Neural cell (in vitro differentiated cells): ENCODE data around the gene ZDHHC17. TPM values are rescaled to one million over a fixed set of nuclear protein-coding genes. Genes with fewer than 3 reads are reported as not detected.
"Not testable (repeated sequence)": the region's sequence is repeated elsewhere in the genome, so short reads cannot be mapped to it uniquely, and the experiment has no call there.

ENCODE experiments used
- H2AFZ ChIP-seq: fragments of 200-600, 300-800 bp; sonication (generic), shearing (Covaris generic); 2 replicates; pipeline ENCODE4 v1.6.0; 2014; ENCODE audit warnings: low read depth, mild to moderate bottlenecking, antibody characterized with exemption, low read length, moderate library complexity
- H3F3A ChIP-seq: fragments of 200-600 bp; shearing (Covaris generic); 2 replicates; pipeline ENCODE4 v1.6.1; 2016; ENCODE audit warnings: mild to moderate bottlenecking, moderate library complexity, mixed read lengths, antibody characterized with exemption, low read length; ENCODE audit not compliant: insufficient read depth, poor library complexity, severe bottlenecking
- H3K27ac ChIP-seq: fragments of 200-600, 300-800 bp; sonication (generic), shearing (Covaris generic); 2 replicates; pipeline ENCODE4 v1.5.1; 2014; ENCODE audit warnings: mild to moderate bottlenecking, low read length, moderate library complexity
- H3K27me3 ChIP-seq: fragments of 300-800, 200-600 bp; sonication (generic), shearing (Covaris generic); 2 replicates; pipeline ENCODE4 v1.6.0; 2014; ENCODE audit warnings: mild to moderate bottlenecking, low read depth, low read length, moderate library complexity; ENCODE audit not compliant: insufficient read depth
- H3K36me3 ChIP-seq: fragments of 300-800, 200-600 bp; sonication (generic), shearing (Covaris generic); 2 replicates; pipeline ENCODE4 v1.5.1; 2014; ENCODE audit warnings: mild to moderate bottlenecking, antibody characterized with exemption, low read length, moderate library complexity; ENCODE audit not compliant: insufficient read depth
- H3K4me2 ChIP-seq: fragments of 300-800, 200-600 bp; sonication (generic), shearing (Covaris generic); 2 replicates; pipeline ENCODE4 v1.6.0; 2014; ENCODE audit warnings: mild to moderate bottlenecking, low read length
- H3K4me3 ChIP-seq: fragments of 300-800, 200-600 bp; sonication (generic), shearing (Covaris generic); 2 replicates; pipeline ENCODE4 v1.5.1; 2014; ENCODE audit warnings: mild to moderate bottlenecking, low read length, moderate library complexity
- H3K79me2 ChIP-seq: fragments of 200-600 bp; shearing (Covaris generic); replicated peaks from 2 replicates; pipeline ENCODE4 v1.6.0; 2014; ENCODE audit warnings: mild to moderate bottlenecking, low read length, moderate library complexity; ENCODE audit not compliant: insufficient read depth
- H3K9ac ChIP-seq: fragments of 300-800, 200-600 bp; sonication (generic), shearing (Covaris generic); 2 replicates; pipeline ENCODE4 v1.6.1; 2016; ENCODE audit warnings: mild to moderate bottlenecking, low read length, mixed read lengths
- H3K9me2 ChIP-seq: fragments of 200-600 bp; shearing (Covaris generic); 2 replicates; pipeline ENCODE4 v1.6.1; 2016; ENCODE audit warnings: mild to moderate bottlenecking, low read length, mixed read lengths; ENCODE audit not compliant: insufficient read depth
- H3K9me3 ChIP-seq: fragments of 200-600, 300-800 bp; sonication (generic), shearing (Covaris generic); 2 replicates; pipeline ENCODE4 v1.6.1; 2016; ENCODE audit warnings: mild to moderate bottlenecking, mixed run types, low read length, moderate library complexity, mixed read lengths
- H4K20me1 ChIP-seq: fragments of 200-600 bp; shearing (Covaris generic); 2 replicates; pipeline ENCODE4 v1.6.1; 2016; ENCODE audit warnings: mild to moderate bottlenecking, mixed run types; ENCODE audit not compliant: insufficient read depth
- CTCF ChIP-seq: fragments of 450-650 bp; IDR thresholded peaks from 2 replicates; pipeline ENCODE4 v1.5.1; 2014; ENCODE audit warnings: antibody characterized with exemption, mild to moderate bottlenecking, moderate library complexity; ENCODE audit not compliant: poor library complexity, severe bottlenecking
- EP300 ChIP-seq: fragments of 450-650 bp; conservative IDR thresholded peaks from 2 replicates; pipeline ENCODE4 v1.6.1; 2014; ENCODE audit warnings: antibody characterized with exemption, mild to moderate bottlenecking, moderate library complexity; ENCODE audit not compliant: poor library complexity, severe bottlenecking
- EZH2 ChIP-seq: fragments of 200-600, 300-800 bp; shearing (Covaris generic), sonication (generic); IDR thresholded peaks from 2 replicates; pipeline ENCODE4 v1.6.1; 2014; ENCODE audit warnings: antibody characterized with exemption, low read length, borderline replicate concordance, mild to moderate bottlenecking; ENCODE audit not compliant: insufficient read depth, poor library complexity, severe bottlenecking
- MXI1 ChIP-seq: fragments of 450-650 bp; conservative IDR thresholded peaks from 2 replicates; pipeline ENCODE4 v1.6.1; 2014; ENCODE audit warnings: antibody characterized with exemption, mild to moderate bottlenecking; ENCODE audit not compliant: poor library complexity, severe bottlenecking
- POLR2AphosphoS5 ChIP-seq: IDR thresholded peaks from 2 replicates; pipeline ENCODE4 v1.6.1; 2012
- RAD21 ChIP-seq: fragments of 450-650 bp; conservative IDR thresholded peaks from 2 replicates; pipeline ENCODE4 v1.6.1; 2014; ENCODE audit warnings: antibody characterized with exemption, mild to moderate bottlenecking, moderate library complexity
- SMC3 ChIP-seq: fragments of 450-650 bp; conservative IDR thresholded peaks from 2 replicates; pipeline ENCODE4 v1.6.1; 2014; ENCODE audit warnings: antibody characterized with exemption, mild to moderate bottlenecking, moderate library complexity; ENCODE audit not compliant: poor library complexity
- TAF1 ChIP-seq: IDR thresholded peaks from 2 replicates; pipeline ENCODE4 v1.6.1; 2012; ENCODE audit warnings: low read depth
- polyA plus RNA-seq: library from polyadenylated mRNA; depleted of rRNA; stranded (reverse); fragments of >200 nt; gene quantifications from 2 replicates; pipeline ENCODE4 v1.2.3, GENCODE V29; 2014
- TF ChIP-seq, protein P1 (sequence below): IDR thresholded peaks from 2 replicates; pipeline ENCODE4 v1.6.1; 2012; ENCODE audit warnings: borderline replicate concordance

ZDHHC17 gene
- polyA plus RNA-seq, 1 donor from 2014 or later: 217 TPM

- H3K27me3 ChIP-seq, H3K9me3 ChIP-seq, H4K20me1 ChIP-seq, H3K27ac ChIP-seq, H2AFZ ChIP-seq, H3K4me3 ChIP-seq, H3F3A ChIP-seq, H3K9me2 ChIP-seq, H3K4me2 ChIP-seq, H3K36me3 ChIP-seq, H3K9ac ChIP-seq: not testable (repeated sequence)
- H3K79me2 ChIP-seq: peaks cover 71% of the 10 kb centered on the region
These were observed 15.4 kb downstream of the ZDHHC17 start for GRCh38 chr12:76779310-76779709.

DNA sequence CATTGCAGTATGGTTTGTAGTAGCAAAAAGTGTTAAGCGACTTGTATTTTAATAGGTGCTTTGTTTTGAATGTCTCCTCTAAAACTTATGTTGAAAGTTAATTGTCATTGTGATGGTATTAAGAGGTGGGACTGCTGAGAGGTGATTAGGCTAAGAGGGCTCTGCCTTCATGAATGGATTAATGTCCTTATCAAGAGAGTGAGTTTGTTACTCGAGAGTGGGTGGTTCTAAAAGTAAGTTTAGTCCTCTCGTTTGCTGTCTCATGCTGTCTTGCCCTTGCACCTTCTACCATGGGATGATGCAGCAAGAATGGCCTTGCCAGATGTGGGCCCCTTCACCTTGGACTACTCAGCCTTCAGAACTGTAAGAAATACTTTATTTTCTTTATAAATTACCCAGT, 17.4 kb downstream of the ZDHHC17 start:
- no peak overlapping the region for H3K27ac ChIP-seq
- no peak overlapping the region for H3K4me2 ChIP-seq
- H4K20me1 ChIP-seq: no peaks in the 10 kb centered on the region
- H3F3A ChIP-seq: no peaks in the 10 kb centered on the region
- TF ChIP-seq TAF1 (no peak), RAD21 (no peak), MXI1 (no peak)
- TF ChIP-seq, protein P1, sequence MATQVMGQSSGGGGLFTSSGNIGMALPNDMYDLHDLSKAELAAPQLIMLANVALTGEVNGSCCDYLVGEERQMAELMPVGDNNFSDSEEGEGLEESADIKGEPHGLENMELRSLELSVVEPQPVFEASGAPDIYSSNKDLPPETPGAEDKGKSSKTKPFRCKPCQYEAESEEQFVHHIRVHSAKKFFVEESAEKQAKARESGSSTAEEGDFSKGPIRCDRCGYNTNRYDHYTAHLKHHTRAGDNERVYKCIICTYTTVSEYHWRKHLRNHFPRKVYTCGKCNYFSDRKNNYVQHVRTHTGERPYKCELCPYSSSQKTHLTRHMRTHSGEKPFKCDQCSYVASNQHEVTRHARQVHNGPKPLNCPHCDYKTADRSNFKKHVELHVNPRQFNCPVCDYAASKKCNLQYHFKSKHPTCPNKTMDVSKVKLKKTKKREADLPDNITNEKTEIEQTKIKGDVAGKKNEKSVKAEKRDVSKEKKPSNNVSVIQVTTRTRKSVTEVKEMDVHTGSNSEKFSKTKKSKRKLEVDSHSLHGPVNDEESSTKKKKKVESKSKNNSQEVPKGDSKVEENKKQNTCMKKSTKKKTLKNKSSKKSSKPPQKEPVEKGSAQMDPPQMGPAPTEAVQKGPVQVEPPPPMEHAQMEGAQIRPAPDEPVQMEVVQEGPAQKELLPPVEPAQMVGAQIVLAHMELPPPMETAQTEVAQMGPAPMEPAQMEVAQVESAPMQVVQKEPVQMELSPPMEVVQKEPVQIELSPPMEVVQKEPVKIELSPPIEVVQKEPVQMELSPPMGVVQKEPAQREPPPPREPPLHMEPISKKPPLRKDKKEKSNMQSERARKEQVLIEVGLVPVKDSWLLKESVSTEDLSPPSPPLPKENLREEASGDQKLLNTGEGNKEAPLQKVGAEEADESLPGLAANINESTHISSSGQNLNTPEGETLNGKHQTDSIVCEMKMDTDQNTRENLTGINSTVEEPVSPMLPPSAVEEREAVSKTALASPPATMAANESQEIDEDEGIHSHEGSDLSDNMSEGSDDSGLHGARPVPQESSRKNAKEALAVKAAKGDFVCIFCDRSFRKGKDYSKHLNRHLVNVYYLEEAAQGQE: no peak
- no peaks in the 10 kb centered on the region for H3K9me2 ChIP-seq
- no peaks in the 10 kb centered on the region for H3K27me3 ChIP-seq
- H3K36me3 ChIP-seq: no peaks in the 10 kb centered on the region
- H3K79me2 ChIP-seq: peaks cover 60% of the 10 kb centered on the region
- H2AFZ ChIP-seq: no peak overlapping the region
- no peak overlapping the region for H3K4me3 ChIP-seq
- no peaks in the 10 kb centered on the region for H3K9me3 ChIP-seq
- H3K9ac ChIP-seq: no peak overlapping the region

GRCh38 chr12:76782526-76782925, 18.6 kb downstream of the ZDHHC17 start:
- no peak overlapping the region for H3K27ac ChIP-seq
- no peaks in the 10 kb centered on the region for H3K9me2 ChIP-seq
- H3K4me3 ChIP-seq: no peak overlapping the region
- peaks cover 48% of the 10 kb centered on the region for H3K79me2 ChIP-seq
- H3K27me3 ChIP-seq: no peaks in the 10 kb centered on the region
- H3K9ac ChIP-seq: no peak overlapping the region
- H3K4me2 ChIP-seq: no peak overlapping the region
- no peaks in the 10 kb centered on the region for H3K36me3 ChIP-seq
- TF ChIP-seq EZH2 (no peak), TAF1 (no peak), POLR2AphosphoS5 (no peak), MXI1 (no peak), CTCF (no peak), RAD21 (no peak), EP300 (no peak), SMC3 (no peak)
- TF ChIP-seq, protein P1: no peak
- H3F3A ChIP-seq: no peaks in the 10 kb centered on the region
- H4K20me1 ChIP-seq: no peaks in the 10 kb centered on the region
- H2AFZ ChIP-seq: no peak overlapping the region
- no peaks in the 10 kb centered on the region for H3K9me3 ChIP-seq
